Karpas-422 (cell line): ENCODE measurements around the gene P2RX4. TPM values are rescaled to one million over a fixed set of nuclear protein-coding genes. Genes with fewer than 3 reads are reported as not detected.

Experiments
- DNase-seq: peaks from one replicate; pipeline ENCODE4 v3.0.0-alpha.2; 2015
- H2AFZ ChIP-seq: fragments of 200-600 bp; sonication (generic); 2 replicates; pipeline ENCODE4 v1.6.1; 2014; ENCODE audit warnings: antibody characterized with exemption, low read length, mixed read lengths
- H3K27ac ChIP-seq: fragments of 200-600 bp; sonication (generic); 2 replicates; pipeline ENCODE4 v1.5.1; 2014; ENCODE audit warnings: mild to moderate bottlenecking, low read length, moderate library complexity
- H3K27me3 ChIP-seq: fragments of 200-600 bp; sonication (generic); 2 replicates; pipeline ENCODE4 v1.6.1; 2014; ENCODE audit warnings: low read length, mixed read lengths
- H3K36me3 ChIP-seq: fragments of 200-600 bp; sonication (generic); 2 replicates; pipeline ENCODE4 v1.6.1; 2014; ENCODE audit warnings: low read length, mixed read lengths; ENCODE audit not compliant: insufficient read depth
- H3K4me1 ChIP-seq: fragments of 200-600 bp; sonication (generic); 2 replicates; pipeline ENCODE4 v1.6.1; 2014; ENCODE audit warnings: mild to moderate bottlenecking, low read length, mixed read lengths
- H3K4me2 ChIP-seq: fragments of 200-600 bp; sonication (generic); 2 replicates; pipeline ENCODE4 v1.6.1; 2014; ENCODE audit warnings: low read length, low read depth, mild to moderate bottlenecking; ENCODE audit not compliant: poor library complexity, severe bottlenecking
- H3K4me3 ChIP-seq: fragments of 200-600 bp; sonication (generic); 2 replicates; pipeline ENCODE4 v1.5.1; 2014; ENCODE audit warnings: mild to moderate bottlenecking, antibody characterized with exemption, low read length, mixed read lengths
- H3K79me2 ChIP-seq: fragments of 200-600 bp; sonication (generic); 2 replicates; pipeline ENCODE4 v1.6.1; 2014; ENCODE audit warnings: mild to moderate bottlenecking, low read length, mixed read lengths
- H3K9ac ChIP-seq: fragments of 200-600 bp; sonication (generic); 2 replicates; pipeline ENCODE4 v1.6.0; 2014; ENCODE audit warnings: low read length
- H3K9me2 ChIP-seq: fragments of 200-600 bp; sonication (generic), shearing (Covaris generic); replicated peaks from 2 replicates; pipeline ENCODE4 v1.6.0; 2014; ENCODE audit warnings: mild to moderate bottlenecking, low read length, moderate library complexity; ENCODE audit not compliant: insufficient read depth
- H3K9me3 ChIP-seq: fragments of 300-700, 200-600 bp; sonication (generic); 2 replicates; pipeline ENCODE4 v1.6.1; 2014; ENCODE audit warnings: low read length, mixed read lengths
- H4K20me1 ChIP-seq: fragments of 200-600 bp; sonication (generic); 2 replicates; pipeline ENCODE4 v1.6.1; 2014; ENCODE audit warnings: mild to moderate bottlenecking, antibody characterized with exemption, low read length, low read depth; ENCODE audit not compliant: insufficient read depth
- total RNA-seq: library from RNA; depleted of rRNA; stranded (reverse); fragments of >200 nt; shearing (Covaris generic); gene quantifications from 2 replicates; pipeline ENCODE4 v1.2.3, GENCODE V29; 2014; ENCODE audit warnings: low replicate concordance

The P2RX4 gene
- total RNA-seq, 1 experiment from 2014 or later: 18.3 TPM

DNA sequence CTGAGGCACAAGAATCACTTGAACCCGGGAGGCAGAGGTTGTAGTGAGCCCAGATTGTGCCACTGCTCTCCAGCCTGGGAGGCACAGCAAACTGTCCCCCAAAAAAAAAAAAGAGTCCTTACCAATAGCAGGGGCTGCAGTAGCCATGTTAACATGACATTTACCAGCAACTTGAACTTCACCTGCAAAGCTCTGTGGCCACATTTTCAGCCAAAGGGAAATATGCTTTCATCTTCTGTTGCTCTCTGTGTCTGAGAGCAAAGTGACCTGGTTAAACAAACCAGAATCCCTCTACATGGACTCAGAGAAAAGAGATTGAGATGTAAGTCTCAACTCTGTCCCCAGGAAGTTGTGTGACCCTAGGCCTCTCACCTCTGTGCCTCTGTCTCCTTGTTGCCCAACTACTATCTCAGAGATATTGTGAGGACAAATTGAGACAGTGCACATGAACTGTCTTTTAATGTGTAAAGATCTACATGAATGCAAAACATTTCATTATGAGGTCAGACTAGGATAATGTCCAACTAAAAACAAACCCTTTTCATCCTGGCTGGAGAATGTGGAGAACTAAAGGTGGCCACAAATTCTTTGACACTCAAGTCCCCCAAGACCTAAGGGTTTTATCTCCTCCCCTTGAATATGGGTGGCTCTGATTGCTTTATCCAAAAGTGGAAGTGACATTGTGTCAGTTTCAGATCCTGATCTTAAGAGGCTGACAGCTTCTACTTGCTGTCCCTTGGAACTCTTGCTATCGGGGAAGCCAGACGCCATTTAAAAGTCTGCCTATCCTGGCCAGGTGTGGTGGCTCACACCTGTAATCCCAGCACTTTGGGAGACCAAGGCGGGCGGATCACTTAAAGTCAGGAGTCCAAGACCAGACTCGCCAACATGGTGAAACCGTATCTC, 24.7 kb upstream of the P2RX4 start:
- Histone ChIP-seq H3K4me2 (no peak overlapping the region), H3K36me3 (no peaks in the 10 kb centered on the region), H3K27me3 (no peaks in the 10 kb centered on the region), H3K9me2 (no peaks in the 10 kb centered on the region), H2AFZ (no peak overlapping the region), H3K9ac (no peak overlapping the region), H3K4me3 (no peak overlapping the region), H4K20me1 (no peaks in the 10 kb centered on the region), H3K4me1 (peaks cover 8% of the 10 kb centered on the region), H3K79me2 (no peaks in the 10 kb centered on the region), H3K9me3 (no peaks in the 10 kb centered on the region), H3K27ac (no peak overlapping the region)
- peak; percentile 55 for DNase-seq

DNA sequence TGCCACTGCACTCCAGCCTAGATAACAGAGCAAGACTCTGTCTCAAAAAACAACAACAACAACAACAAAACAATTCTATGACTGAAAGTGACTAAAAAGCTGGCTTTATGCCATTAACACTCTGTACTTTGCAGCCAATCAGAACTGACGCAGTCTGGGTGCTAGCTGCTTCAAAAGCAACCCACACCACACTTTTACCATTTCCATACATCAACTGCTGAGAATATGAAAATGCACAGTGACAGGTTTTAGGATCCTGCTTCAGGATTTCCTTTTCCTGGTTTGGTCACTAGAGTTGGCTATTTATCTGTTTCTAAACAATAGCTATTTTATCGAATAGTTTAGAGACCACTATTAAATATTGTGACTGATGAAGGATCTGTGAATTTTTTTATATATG, 23.1 kb upstream of the P2RX4 start:
- H3K9ac ChIP-seq: no peak overlapping the region

DNA sequence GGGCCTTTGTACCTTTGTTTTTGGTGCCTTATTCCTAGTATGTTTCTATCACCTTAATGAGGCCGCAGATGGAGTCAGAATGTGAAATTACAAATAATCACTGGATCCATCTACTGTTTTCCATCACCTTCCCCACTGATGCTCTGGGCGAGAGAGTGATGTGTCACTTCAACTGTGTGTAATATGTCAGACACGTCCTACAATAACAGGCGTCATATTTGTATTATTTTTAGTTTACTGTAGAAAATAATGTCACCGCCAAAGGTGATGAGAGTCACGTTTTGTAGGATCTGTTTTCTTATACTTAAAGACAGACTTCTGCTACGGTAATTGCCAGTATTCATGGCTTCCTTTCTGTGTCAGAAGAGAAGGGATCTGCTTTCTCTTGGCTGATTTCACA, 22.4 kb upstream of the P2RX4 start:
- Histone ChIP-seq H3K79me2 (no peaks in the 10 kb centered on the region), H3K27ac (no peak overlapping the region), H3K36me3 (no peaks in the 10 kb centered on the region), H2AFZ (no peak overlapping the region), H3K4me2 (no peak overlapping the region), H3K9ac (no peak overlapping the region), H3K4me1 (peaks cover 2% of the 10 kb centered on the region; the same call in 1 of the 2 replicates), H3K9me3 (no peaks in the 10 kb centered on the region), H4K20me1 (no peaks in the 10 kb centered on the region), H3K4me3 (no peak overlapping the region), H3K9me2 (no peaks in the 10 kb centered on the region), H3K27me3 (no peaks in the 10 kb centered on the region)
- DNase-seq: no peak

More for the DNA sequence above, 23.1 kb upstream of the P2RX4 start:
- Histone ChIP-seq H3K79me2 (no peaks in the 10 kb centered on the region), H3K9me3 (no peaks in the 10 kb centered on the region), H3K27me3 (no peaks in the 10 kb centered on the region), H3K4me3 (no peak overlapping the region), H3K4me2 (no peak overlapping the region), H3K9me2 (no peaks in the 10 kb centered on the region), H4K20me1 (no peaks in the 10 kb centered on the region), H2AFZ (no peak overlapping the region), H3K27ac (no peak overlapping the region), H3K36me3 (no peaks in the 10 kb centered on the region), H3K4me1 (peaks cover 8% of the 10 kb centered on the region)
- DNase-seq: no peak

DNA sequence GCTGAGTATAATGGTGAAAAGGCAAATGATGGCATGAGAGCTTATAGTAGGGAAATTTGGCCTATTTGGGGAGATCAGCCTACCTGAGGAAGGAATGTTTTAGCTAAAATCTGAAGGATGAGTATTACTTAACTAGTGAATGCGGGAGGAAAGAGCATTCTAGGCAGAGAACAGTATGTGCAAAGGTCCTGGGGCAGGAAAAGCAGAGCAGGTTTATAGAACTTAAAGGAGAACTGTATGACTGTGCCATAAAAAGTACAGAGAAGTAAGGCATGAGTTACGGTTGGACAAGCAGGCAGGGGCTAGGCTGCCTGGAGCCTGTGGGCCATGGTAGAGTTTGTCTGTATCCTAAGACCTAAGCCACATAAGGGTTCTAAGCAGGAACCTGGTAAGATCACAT, 21.7 kb upstream of the P2RX4 start:
- Histone ChIP-seq H3K79me2 (no peaks in the 10 kb centered on the region), H3K9me3 (no peaks in the 10 kb centered on the region), H3K9ac (no peak overlapping the region), H2AFZ (no peak overlapping the region), H3K27ac (no peak overlapping the region), H3K9me2 (no peaks in the 10 kb centered on the region), H3K36me3 (no peaks in the 10 kb centered on the region), H3K27me3 (no peaks in the 10 kb centered on the region), H3K4me2 (no peak overlapping the region), H3K4me3 (no peak overlapping the region), H4K20me1 (no peaks in the 10 kb centered on the region), H3K4me1 (0 out of 2 replicates have a peak, but pooled peaks cover 2% of the 10 kb centered on the region)
- no peak for DNase-seq

DNA sequence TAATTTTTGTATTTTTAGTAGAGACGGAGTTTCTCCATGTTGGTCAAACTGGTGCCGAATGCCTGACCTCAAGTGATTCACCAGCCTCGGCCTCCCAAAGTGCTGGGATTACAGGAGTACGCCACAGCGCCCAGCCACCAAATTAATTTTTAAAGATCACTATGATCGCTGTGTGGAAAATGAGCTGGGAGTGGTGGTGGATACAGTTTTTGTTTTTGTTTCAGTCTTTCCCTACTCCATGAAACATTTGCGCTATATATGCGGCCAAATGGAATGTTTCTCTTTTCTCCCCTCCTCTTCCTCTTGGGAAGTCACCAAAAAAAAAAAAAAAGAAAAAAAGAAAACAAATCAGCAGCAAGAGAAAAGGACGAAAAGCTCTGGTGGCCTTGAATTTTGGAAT, 20.8 kb upstream of the P2RX4 start:
- no peaks in the 10 kb centered on the region for H3K36me3 ChIP-seq
- H3K4me3 ChIP-seq: no peak overlapping the region
- no peaks in the 10 kb centered on the region for H4K20me1 ChIP-seq
- no peaks in the 10 kb centered on the region for H3K27me3 ChIP-seq
- no peak overlapping the region for H3K9ac ChIP-seq
- no peaks in the 10 kb centered on the region for H3K9me2 ChIP-seq
- no peak overlapping the region for H3K27ac ChIP-seq
- DNase-seq: no peak
- no peaks in the 10 kb centered on the region for H3K79me2 ChIP-seq
- no peak overlapping the region for H2AFZ ChIP-seq
- no peaks in the 10 kb centered on the region for H3K9me3 ChIP-seq
- H3K4me1 ChIP-seq: 0 out of 2 replicates have a peak, but pooled peaks cover 2% of the 10 kb centered on the region
- no peak overlapping the region for H3K4me2 ChIP-seq

DNA sequence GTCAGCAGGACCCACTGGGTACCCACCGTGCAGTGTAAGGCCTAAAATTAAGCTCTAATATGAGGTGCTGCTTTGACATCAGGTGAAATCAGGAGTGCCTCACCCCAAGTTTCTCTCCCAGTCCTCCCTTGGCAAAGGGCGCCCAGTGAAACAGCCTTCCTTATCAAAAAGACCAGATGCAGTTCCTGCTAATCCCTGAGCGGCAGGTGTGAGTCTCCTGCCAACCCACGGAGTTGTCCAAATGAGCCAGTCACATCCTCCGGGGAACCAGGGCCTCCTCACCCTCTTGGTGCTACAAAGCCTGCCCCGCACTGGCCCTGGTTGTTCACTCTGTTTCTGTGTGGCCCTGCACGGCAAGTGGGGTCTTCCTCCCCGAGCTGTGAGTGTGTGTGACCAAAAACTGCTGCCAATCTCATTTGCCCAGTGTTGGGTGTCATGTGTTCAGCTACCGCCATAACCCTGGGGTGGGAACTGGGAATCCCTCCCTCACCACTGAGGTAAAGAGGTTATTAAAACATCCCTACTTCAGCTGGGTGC, 20.2 kb upstream of the P2RX4 start:
- H3K27me3 ChIP-seq: no peaks in the 10 kb centered on the region
- no peak overlapping the region for H3K9ac ChIP-seq
- no peak overlapping the region for H3K27ac ChIP-seq
- DNase-seq: no peak
- H3K4me1 ChIP-seq: 0 out of 2 replicates have a peak, but pooled peaks cover 2% of the 10 kb centered on the region
- no peaks in the 10 kb centered on the region for H3K9me3 ChIP-seq
- no peak overlapping the region for H3K4me3 ChIP-seq
- no peaks in the 10 kb centered on the region for H3K36me3 ChIP-seq
- no peaks in the 10 kb centered on the region for H3K79me2 ChIP-seq
- no peaks in the 10 kb centered on the region for H3K9me2 ChIP-seq
- no peak overlapping the region for H3K4me2 ChIP-seq
- no peaks in the 10 kb centered on the region for H4K20me1 ChIP-seq
- no peak overlapping the region for H2AFZ ChIP-seq

DNA sequence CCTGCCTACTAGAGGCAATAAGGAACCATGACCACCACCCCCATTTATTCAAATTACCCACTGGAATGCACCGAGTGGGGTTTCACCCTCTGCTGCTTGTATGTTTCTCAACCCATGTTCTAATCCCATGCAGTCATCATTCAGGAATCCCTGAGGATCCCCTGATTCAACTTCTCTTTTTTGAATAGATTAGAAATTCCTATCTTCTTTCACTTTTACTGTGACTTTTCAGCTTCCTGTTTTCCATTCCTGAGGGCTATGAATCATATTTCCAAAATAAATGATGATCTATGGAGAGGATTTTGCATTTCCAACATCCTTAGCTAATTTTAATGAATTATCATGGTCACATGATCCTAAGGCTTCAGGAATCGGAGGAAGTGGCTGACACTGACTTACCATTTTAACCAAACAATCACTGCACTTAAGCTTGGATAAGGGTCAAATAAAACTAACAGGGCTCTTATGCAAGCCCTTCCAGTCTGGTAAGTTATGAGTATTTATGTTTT, 19.4 kb upstream of the P2RX4 start:
- no peaks in the 10 kb centered on the region for H3K4me1 ChIP-seq
- no peaks in the 10 kb centered on the region for H3K9me2 ChIP-seq
- no peaks in the 10 kb centered on the region for H3K27me3 ChIP-seq
- H3K9ac ChIP-seq: no peak overlapping the region
- no peak overlapping the region for H2AFZ ChIP-seq
- H3K4me2 ChIP-seq: no peak overlapping the region
- peak; percentile 38 for DNase-seq
- no peaks in the 10 kb centered on the region for H4K20me1 ChIP-seq
- H3K79me2 ChIP-seq: no peaks in the 10 kb centered on the region
- no peaks in the 10 kb centered on the region for H3K36me3 ChIP-seq
- no peak overlapping the region for H3K4me3 ChIP-seq
- no peak overlapping the region for H3K27ac ChIP-seq
- H3K9me3 ChIP-seq: no peaks in the 10 kb centered on the region

DNA sequence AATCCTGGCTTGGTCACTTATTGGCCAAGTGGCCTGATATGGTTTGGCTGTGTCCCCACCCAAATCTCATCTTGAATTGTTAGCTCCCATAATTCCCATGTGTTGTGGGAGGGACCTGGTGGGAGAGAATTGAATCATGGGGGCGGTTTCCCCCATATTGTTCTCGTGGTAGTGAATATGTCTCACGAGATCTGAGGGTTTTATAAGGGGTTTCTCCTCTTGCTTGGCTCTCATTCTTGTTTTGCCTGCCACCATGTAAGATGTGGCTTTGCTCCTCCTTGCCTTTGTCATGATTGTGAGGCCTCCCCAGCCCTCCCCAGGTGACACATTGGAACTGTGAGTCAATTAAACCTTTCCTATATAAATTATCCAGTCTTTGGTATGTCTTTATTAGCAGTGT, 18.8 kb upstream of the P2RX4 start:
- H3K4me2 ChIP-seq: no peak overlapping the region
- no peak overlapping the region for H3K9ac ChIP-seq
- H2AFZ ChIP-seq: no peak overlapping the region
- H3K27me3 ChIP-seq: no peaks in the 10 kb centered on the region
- no peaks in the 10 kb centered on the region for H3K9me2 ChIP-seq
- no peaks in the 10 kb centered on the region for H3K9me3 ChIP-seq
- H3K4me3 ChIP-seq: no peak overlapping the region
- no peaks in the 10 kb centered on the region for H3K4me1 ChIP-seq
- no peak for DNase-seq
- no peak overlapping the region for H3K27ac ChIP-seq
- H3K36me3 ChIP-seq: no peaks in the 10 kb centered on the region
- no peaks in the 10 kb centered on the region for H4K20me1 ChIP-seq
- H3K79me2 ChIP-seq: no peaks in the 10 kb centered on the region
